Stimulated activated CD4-positive, alpha-beta T cell treated with anti-CD3 and anti-CD28 coated beads, Interleukin-15, amount 100 ng/mL, for 24 hours (primary cell): ENCODE measurements around the gene NHS.

Experiments
- DNase-seq: peaks from one replicate; pipeline ENCODE4 v3.0.0-alpha.2; 2020

NHS gene

DNA sequence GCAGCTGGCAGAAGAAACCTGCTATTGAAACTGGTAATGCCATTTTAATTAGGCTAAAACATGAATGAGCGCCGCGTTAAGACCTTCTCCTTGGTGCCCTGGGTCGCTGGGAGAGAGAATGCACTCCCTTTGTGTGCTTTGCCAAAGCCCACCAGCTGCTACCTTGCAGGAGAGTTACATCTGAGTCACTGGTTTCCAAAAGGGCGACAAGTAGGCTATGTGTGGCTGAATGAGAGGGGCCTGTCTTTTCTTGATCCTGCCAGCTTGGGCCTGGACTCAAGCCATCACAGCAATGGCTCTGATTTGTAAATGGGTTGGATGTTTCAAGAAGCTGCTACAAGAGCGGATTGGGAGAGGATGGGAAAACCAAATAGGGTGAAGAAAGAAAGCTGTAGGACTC is 81.5 kb downstream of the NHS start:
- no peak for DNase-seq

DNA sequence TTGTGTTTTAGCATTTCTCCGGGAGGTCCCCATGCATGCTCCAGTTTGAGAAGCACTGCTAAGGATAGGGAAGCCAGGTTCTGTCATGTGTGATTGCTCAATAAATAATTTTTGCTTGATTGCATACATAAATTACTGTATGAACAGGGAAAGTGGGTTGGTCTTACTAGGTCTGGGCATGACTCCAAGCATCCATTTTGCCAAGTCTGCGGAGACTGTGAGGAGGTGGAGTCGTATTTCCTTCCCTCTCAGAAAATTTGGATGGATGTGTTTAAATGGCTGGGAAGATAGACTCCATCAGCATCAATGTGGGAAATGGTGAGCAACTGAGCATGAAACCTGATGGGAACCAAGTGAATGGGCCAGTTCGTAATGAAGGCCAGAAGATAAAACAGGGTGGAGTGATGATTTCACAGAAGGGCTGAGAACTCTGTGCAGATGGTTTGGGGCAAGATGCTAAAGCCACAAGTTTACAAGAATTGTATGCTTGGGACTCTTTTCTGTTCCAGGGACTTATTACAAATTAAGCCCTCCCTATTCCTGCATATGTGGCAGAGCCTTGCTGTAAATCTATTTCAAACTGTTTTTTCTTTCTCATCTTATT is 84.1 kb downstream of the NHS start:
- DNase-seq, result no peak

DNA sequence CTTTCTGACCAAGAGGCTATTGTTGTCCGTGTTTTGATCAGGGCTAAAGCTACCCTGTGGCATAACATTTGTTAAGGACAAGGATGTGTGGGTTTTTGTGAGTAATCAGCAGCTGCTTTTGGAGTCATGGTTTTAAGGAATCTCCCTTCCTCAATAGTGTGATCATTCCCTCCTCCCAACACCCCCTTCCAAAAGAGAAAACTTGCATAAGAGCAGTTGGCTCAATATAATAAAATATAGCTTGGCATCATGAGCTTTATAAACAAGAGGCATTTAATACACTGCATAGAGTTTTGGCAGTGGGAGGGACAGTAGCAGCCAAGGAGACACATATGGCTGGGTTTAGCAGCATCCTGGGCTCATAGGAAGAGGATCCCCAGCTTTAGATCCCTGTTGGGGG is 84.7 kb downstream of the NHS start:
- DNase-seq, result no peak

DNA sequence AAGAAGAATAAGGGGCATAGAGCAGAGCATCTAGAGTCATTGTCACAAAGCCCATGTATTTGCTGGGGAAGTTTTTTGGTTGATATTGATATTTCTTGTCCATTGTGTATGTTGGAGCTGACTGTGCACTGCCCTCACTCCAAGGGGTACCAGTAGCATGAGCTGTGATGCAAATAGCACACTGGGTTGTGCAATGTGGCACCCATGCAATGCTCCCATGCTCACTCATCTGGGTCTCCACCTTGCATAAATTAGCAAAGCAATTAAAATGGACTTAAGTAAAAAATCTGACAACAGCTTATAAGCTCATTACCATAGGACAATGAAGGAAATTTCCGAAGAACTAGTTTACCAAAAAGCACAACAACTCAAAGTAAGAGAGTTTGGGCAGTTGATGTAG is 87.9 kb downstream of the NHS start:
- no peak for DNase-seq

- DNase-seq, result no peak
These were observed 89.2 kb downstream of the NHS start for GRCh38 chrX:17464194-17464593.

- no peak for DNase-seq
These were observed 90.2 kb downstream of the NHS start for GRCh38 chrX:17465201-17465600.

DNA sequence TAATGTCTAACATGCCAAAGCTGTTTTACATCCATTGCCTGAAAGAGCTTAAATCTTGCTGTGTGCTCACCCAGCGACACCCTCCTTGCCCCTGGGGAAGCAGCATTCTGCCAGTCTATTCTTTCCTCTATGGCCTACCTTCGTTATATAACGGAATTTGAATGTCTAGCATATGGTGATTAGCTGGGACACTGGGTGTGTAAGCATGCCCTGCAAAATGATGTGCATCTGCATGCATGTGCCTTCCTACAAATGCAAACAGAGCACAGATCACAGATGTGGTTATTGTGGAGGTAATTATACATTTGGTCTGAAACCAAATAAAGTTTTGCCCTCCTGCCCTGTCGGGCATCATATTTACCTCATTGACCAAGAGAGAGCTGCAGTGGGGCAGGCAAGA is 90.8 kb downstream of the NHS start:
- DNase-seq, result no peak

DNA sequence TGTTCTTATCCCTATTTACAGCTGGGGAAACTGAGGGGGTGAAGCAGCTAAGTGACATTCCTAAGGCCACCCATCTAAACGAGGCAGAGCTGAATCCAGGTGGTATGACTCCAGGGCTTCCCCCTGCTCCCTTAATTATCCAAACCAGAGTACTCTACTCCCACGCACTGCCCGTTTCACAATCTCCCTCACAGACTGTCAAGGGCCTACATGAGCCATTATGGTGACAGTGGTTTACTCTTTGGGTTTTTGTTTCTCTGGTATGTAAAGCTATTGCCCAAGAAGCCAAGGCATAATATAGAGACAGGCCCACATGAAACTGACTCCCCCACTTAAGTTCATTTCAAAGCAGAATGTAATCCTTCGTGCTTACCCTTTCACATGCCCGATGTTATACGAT is 95.1 kb downstream of the NHS start:
- DNase-seq, result no peak

DNA sequence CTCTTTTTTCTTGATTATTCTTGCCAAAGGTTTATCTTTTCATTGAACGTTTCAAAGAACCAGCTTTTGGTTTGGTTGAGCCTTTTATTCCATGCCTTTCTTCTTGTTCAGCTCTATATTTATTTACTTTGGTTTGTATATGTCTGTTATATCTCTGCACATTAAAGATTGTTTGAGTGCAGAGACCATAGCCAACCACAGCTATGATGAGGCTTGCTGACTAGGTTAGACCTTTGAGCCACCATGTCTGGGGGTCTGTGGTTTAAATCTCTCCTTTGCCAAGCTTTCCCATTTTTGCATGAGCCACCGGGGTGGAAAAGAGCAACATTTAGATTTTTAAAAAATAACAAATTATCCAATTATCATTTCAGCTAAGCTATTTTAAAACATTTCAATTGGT is 96.1 kb downstream of the NHS start:
- no peak for DNase-seq

GRCh38 chrX:17471861-17472260 is 96.9 kb downstream of the NHS start:
- no peak for DNase-seq

DNA sequence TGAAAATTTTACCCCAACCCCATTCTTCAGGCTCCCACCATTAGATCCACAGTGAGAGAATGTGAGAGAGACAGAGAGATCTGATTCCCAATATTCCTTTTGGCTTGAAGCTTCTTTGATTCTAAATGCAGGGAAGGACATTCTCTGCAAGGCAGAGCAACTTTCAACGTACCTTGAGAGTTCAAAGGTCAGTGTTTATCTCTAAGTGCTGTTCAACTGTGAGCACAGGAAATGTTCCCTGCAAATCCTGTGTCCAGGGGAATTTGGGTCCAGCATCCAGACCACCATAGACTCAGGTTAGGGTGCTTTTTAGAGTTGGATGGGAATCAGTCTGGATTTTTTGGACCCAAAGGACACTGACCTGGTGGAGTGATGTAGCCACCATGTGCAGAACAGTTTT is 97.4 kb downstream of the NHS start:
- no peak for DNase-seq

GRCh38 chrX:17473021-17473420 is 98.0 kb downstream of the NHS start:
- no peak for DNase-seq

DNA sequence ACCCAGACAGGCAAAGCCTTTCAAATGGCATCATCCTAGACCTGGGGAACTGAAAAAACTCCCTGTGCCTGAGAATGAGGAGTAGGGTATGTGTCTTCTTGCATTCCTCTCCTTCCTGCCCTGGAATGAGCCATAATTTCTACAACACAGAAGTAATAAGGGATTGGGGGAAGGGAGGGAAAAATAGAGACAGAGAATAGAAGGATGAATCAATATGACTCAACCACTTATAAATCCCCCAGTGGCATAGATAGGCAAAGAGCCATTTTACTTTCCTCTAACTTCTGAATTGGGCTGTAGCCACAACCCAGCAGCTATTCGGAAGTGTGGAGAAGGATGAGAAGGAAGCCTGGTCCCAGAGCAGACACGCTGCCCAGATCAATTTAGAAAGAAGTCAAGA is 99.9 kb downstream of the NHS start:
- DNase-seq, result no peak

- no peak for DNase-seq
These were observed 100.6 kb downstream of the NHS start for GRCh38 chrX:17475449-17476217.

- DNase-seq, result no peak
These were observed 101.4 kb downstream of the NHS start for GRCh38 chrX:17476411-17476810.

- DNase-seq, result no peak
These were observed 106.1 kb downstream of the NHS start for GRCh38 chrX:17481086-17481485.

DNA sequence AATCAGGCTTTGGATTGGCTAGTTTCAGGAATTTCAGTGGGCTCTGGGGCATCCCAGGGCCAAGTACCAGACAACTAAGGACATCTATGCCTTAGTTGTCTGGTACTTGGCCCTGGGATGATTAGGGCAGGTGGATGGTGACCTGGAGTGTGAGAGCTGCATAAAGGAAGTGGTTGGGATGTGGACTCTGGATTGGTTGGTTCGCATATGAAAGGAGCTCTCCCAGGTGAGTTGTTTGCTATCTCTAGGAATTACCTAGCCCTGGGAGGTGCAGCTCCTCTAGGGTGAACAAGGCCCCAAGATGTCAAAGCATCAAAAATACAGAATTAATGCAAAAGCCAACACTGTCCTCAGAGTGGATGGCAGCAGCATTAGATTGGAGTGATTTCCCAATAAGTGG is 109.6 kb downstream of the NHS start:
- no peak for DNase-seq

DNA sequence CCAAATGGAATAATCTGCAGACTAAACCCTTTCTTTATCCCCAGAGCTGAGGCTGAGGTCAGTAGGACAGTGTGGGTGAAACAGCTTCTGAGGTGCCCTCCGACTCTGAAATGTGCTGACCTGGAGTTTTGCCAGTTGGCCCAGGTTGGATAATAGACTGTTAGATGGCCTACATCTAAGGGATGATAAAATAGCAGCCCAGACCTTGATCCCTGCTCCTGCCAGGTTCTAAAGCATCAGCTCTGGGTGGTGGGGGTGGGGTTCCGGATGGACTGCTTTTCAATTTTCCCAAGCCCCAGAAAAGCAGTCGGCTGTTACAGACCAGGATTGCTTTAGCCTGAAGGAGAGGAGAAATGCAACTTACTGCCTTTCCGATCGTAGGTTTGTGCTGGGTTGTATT is 110.4 kb downstream of the NHS start:
- no peak for DNase-seq

- no peak for DNase-seq
These were observed 113.0 kb downstream of the NHS start for GRCh38 chrX:17488036-17488435.

- no peak for DNase-seq
These were observed 119.2 kb downstream of the NHS start for GRCh38 chrX:17494216-17494615.

DNA sequence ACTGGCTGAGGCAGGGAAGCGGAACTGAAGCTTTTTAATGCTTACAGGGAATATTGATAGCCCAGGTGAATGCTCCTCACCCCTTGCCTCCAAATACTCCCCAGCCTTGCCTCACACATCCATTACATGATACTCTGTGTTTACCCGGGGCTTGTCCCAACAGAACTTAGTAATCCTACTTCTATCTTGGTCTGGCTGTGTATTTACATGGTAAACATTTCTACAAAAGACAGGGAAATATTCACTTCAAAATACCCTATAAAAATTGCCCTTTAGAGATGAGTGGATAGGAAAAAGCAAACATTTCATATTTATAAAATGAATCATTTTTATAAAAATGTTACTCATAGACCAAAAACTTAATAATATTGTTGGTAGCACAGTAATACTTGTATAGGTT is 120.1 kb downstream of the NHS start:
- no peak for DNase-seq

DNA sequence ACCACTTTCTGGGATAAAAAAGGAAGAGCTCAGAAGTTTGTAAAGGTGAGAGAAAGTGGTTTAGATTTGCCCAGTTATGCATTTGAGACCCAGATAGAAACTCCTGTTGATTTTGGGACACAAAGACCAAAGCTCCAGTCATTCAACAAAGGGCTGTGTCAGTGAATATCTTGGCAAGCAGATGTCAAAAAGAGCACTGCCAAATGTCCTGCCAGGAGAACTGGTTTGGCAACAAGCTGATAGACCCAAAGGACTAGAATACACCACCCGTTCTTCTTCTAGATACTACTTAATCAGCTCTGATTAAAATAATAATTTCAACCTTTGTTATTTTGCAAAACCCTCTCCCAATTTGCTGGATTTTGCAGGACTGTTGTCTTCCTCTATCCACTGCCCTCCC is 121.4 kb downstream of the NHS start:
- no peak for DNase-seq

- no peak for DNase-seq
These were observed 122.2 kb downstream of the NHS start for GRCh38 chrX:17497193-17497592.

- DNase-seq, result no peak
These were observed 124.5 kb downstream of the NHS start for GRCh38 chrX:17499512-17499911.

DNA sequence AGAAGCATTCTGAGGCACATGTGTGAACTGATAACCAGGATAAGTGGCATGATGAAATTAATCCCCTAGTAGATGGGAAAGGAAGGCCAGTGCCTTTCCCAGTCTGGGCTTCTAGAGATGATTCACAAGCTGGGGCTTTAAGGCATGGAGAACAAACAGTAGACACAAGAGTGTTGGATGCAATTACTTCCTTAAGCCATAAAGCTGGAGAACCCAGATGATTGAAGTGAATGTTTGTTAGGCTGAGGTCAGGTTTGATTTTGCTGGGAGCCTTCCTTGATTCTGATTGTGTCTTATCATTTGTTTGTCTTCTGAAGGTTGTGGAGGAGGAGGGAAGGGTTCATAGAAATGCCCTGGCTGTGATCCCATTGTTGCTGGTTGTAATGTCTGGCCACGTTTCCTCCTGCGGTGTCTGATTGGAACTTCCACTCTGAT is 125.2 kb downstream of the NHS start:
- DNase-seq, result no peak
